Neural progenitor cell (in vitro differentiated cells): ENCODE data around the gene MSANTD4. TPM values are rescaled to one million over a fixed set of nuclear protein-coding genes. Genes with fewer than 3 reads are reported as not detected.
"Not testable (repeated sequence)": the region's sequence is repeated elsewhere in the genome, so short reads cannot be mapped to it uniquely, and the experiment has no call there.

Experiments used
- DNase-seq: peaks from one replicate; pipeline ENCODE4 v3.0.0-alpha.2; 2016; ENCODE audit warnings: low spot score
- H2AFZ ChIP-seq: fragments of 200-600 bp; sonication (generic); replicated peaks from 2 replicates; pipeline ENCODE4 v1.6.1; 2016; ENCODE audit warnings: antibody characterized with exemption
- H3F3A ChIP-seq: fragments of 200-600 bp; sonication (generic); 2 replicates; pipeline ENCODE4 v1.6.1; 2016; ENCODE audit warnings: antibody characterized with exemption, low read depth
- H3K27ac ChIP-seq: fragments of 200-600 bp; sonication (generic); 2 replicates; pipeline ENCODE4 v1.5.1; 2016; ENCODE audit warnings: mild to moderate bottlenecking
- H3K27me3 ChIP-seq: fragments of 200-600 bp; sonication (generic); 2 replicates; pipeline ENCODE4 v1.6.1; 2016; ENCODE audit warnings: mild to moderate bottlenecking, moderate library complexity
- H3K36me3 ChIP-seq: fragments of 200-600 bp; sonication (generic); 2 replicates; pipeline ENCODE4 v1.5.1; 2016
- H3K4me1 ChIP-seq: fragments of 200-600 bp; sonication (generic); 2 replicates; pipeline ENCODE4 v1.6.1; 2016; ENCODE audit warnings: mixed run types
- H3K4me2 ChIP-seq: fragments of 200-600 bp; sonication (generic); 2 replicates; pipeline ENCODE4 v1.6.1; 2016
- H3K4me3 ChIP-seq: fragments of 200-600 bp; sonication (generic); 2 replicates; pipeline ENCODE4 v1.5.1; 2016
- H3K79me2 ChIP-seq: fragments of 200-600 bp; sonication (generic); 2 replicates; pipeline ENCODE4 v1.6.1; 2016; ENCODE audit warnings: low read depth
- H3K9ac ChIP-seq: fragments of 200-600 bp; sonication (generic); 2 replicates; pipeline ENCODE4 v1.6.1; 2016
- H3K9me3 ChIP-seq: fragments of 200-600 bp; sonication (generic); 2 replicates; pipeline ENCODE4 v1.5.1; 2016; ENCODE audit warnings: low read depth
- H4K20me1 ChIP-seq: fragments of 200-600 bp; sonication (generic); 2 replicates; pipeline ENCODE4 v1.6.1; 2016; ENCODE audit warnings: low read depth
- H3K27ac Mint-ChIP-seq: 3 replicates; pipeline ENCODE4 v1.8.0; 2021; ENCODE audit warnings: mixed read lengths
- H3K27me3 Mint-ChIP-seq: 2 replicates; pipeline ENCODE4 v1.8.0; 2022; ENCODE audit warnings: low read depth, mild to moderate bottlenecking, inconsistent platforms, moderate library complexity, mixed read lengths; ENCODE audit not compliant: insufficient read depth
- H3K36me3 Mint-ChIP-seq: 3 replicates; pipeline ENCODE4 v1.8.0; 2021; ENCODE audit warnings: mixed read lengths
- H3K4me1 Mint-ChIP-seq: 3 replicates; pipeline ENCODE4 v1.8.0; 2021; ENCODE audit warnings: mixed read lengths
- H3K4me3 Mint-ChIP-seq: 3 replicates; pipeline ENCODE4 v1.8.0; 2021; ENCODE audit warnings: mild to moderate bottlenecking, moderate library complexity, mixed read lengths
- H3K9me3 Mint-ChIP-seq: 3 replicates; pipeline ENCODE4 v1.8.0; 2020; ENCODE audit warnings: mixed read lengths
- EZH2 ChIP-seq: fragments of 200-600 bp; sonication (generic); IDR thresholded peaks from 2 replicates; pipeline ENCODE4 v1.6.1; 2017; ENCODE audit warnings: antibody characterized with exemption, mild to moderate bottlenecking, moderate library complexity
- EZH2phosphoT487 ChIP-seq: fragments of 200-600 bp; sonication (generic); IDR thresholded peaks from 2 replicates; pipeline ENCODE4 v1.6.1; 2017; ENCODE audit warnings: antibody characterized with exemption
- total RNA-seq: library from RNA; depleted of rRNA; stranded (reverse); fragments of >200 nt; gene quantifications from 2 replicates; pipeline ENCODE4 v1.2.3, GENCODE V29; 2015; ENCODE audit warnings: low replicate concordance
- TF ChIP-seq, protein P1 (sequence below): fragments of 200-600 bp; sonication (generic); IDR thresholded peaks from 2 replicates; pipeline ENCODE4 v1.5.1; 2017; ENCODE audit warnings: antibody characterized with exemption, mild to moderate bottlenecking

Gene MSANTD4
- total RNA-seq, 1 donor from 2014 or later, result 40.3 TPM

DNA sequence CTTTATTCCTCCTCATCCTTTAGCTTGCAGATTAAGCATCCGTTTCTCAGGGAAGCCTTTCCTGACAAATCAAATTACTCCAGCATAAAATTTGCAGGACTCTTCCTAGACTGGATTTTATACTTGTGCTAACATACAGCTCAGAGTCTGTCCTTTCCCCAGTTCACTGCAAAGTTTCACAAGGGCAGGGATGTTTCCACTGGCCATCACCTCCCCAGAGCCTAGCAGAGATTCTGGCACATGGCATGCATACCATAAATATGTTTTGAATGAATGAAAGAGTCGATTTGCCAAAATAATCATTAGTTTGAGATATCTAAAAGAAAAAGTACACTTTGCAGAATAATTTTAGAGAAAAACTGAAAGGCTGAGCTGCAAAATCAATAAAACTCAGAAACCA, 10.6 kb downstream of the MSANTD4 start:
- H3K27me3 Mint-ChIP-seq, result no peaks in the 10 kb centered on the region
- Histone ChIP-seq H3K9ac (no peak overlapping the region), H3K79me2 (peaks cover 82% of the 10 kb centered on the region), H2AFZ (no peak overlapping the region), H3K27me3 (no peaks in the 10 kb centered on the region), H3K36me3 (peaks cover 29% of the 10 kb centered on the region), H4K20me1 (peaks cover 20% of the 10 kb centered on the region), H3K4me3 (no peak overlapping the region), H3K9me3 (no peaks in the 10 kb centered on the region), H3F3A (peaks cover 3% of the 10 kb centered on the region), H3K4me2 (peak overlapping the region; percentile 36), H3K4me1 (peaks cover 25% of the 10 kb centered on the region), H3K27ac (peak overlapping the region; percentile 42)
- peaks cover 18% of the 10 kb centered on the region for H3K4me1 Mint-ChIP-seq
- peaks cover 56% of the 10 kb centered on the region for H3K36me3 Mint-ChIP-seq
- DNase-seq, result no peak
- H3K9me3 Mint-ChIP-seq, result peaks cover 8% of the 10 kb centered on the region
- no peak overlapping the region for H3K4me3 Mint-ChIP-seq
- TF ChIP-seq EZH2phosphoT487, result no peak
- no peak for TF ChIP-seq EZH2
- TF ChIP-seq, protein P1, sequence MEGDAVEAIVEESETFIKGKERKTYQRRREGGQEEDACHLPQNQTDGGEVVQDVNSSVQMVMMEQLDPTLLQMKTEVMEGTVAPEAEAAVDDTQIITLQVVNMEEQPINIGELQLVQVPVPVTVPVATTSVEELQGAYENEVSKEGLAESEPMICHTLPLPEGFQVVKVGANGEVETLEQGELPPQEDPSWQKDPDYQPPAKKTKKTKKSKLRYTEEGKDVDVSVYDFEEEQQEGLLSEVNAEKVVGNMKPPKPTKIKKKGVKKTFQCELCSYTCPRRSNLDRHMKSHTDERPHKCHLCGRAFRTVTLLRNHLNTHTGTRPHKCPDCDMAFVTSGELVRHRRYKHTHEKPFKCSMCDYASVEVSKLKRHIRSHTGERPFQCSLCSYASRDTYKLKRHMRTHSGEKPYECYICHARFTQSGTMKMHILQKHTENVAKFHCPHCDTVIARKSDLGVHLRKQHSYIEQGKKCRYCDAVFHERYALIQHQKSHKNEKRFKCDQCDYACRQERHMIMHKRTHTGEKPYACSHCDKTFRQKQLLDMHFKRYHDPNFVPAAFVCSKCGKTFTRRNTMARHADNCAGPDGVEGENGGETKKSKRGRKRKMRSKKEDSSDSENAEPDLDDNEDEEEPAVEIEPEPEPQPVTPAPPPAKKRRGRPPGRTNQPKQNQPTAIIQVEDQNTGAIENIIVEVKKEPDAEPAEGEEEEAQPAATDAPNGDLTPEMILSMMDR, result no peak
- H3K27ac Mint-ChIP-seq, result no peak overlapping the region

DNA sequence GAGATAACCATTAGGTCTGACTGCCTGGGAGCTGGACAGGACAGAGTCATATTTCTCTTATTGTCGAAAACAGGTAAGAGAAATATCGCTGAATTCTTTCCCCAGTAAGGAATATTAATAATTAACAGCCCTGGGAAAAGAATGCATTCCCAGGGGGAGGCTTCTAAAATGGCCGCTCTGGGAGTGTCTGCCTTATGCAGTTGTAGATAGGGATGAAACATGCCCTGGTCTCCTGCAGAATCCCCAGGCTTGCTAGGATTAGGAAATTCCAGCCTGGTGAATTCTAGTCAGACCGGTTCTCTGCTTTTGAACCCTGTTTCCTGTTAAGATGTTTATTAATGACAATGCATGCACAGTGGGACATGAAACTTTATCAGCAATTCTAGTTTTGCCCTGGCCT, 18.9 kb downstream of the MSANTD4 start:
- H3K4me1 Mint-ChIP-seq, H3K4me3 Mint-ChIP-seq, H4K20me1 ChIP-seq, H3K27me3 ChIP-seq, H3K27ac ChIP-seq, H2AFZ ChIP-seq, H3K27ac Mint-ChIP-seq, H3K4me1 ChIP-seq, H3K4me2 ChIP-seq, DNase-seq, H3K9ac ChIP-seq, H3K27me3 Mint-ChIP-seq, H3K9me3 ChIP-seq, H3K4me3 ChIP-seq, H3F3A ChIP-seq: not testable (repeated sequence)
- H3K36me3 ChIP-seq, result peaks cover 14% of the 10 kb centered on the region
- Mint-ChIP-seq H3K36me3 (peaks cover 57% of the 10 kb centered on the region), H3K9me3 (peaks cover 22% of the 10 kb centered on the region)
- H3K79me2 ChIP-seq, result peaks cover 23% of the 10 kb centered on the region

DNA sequence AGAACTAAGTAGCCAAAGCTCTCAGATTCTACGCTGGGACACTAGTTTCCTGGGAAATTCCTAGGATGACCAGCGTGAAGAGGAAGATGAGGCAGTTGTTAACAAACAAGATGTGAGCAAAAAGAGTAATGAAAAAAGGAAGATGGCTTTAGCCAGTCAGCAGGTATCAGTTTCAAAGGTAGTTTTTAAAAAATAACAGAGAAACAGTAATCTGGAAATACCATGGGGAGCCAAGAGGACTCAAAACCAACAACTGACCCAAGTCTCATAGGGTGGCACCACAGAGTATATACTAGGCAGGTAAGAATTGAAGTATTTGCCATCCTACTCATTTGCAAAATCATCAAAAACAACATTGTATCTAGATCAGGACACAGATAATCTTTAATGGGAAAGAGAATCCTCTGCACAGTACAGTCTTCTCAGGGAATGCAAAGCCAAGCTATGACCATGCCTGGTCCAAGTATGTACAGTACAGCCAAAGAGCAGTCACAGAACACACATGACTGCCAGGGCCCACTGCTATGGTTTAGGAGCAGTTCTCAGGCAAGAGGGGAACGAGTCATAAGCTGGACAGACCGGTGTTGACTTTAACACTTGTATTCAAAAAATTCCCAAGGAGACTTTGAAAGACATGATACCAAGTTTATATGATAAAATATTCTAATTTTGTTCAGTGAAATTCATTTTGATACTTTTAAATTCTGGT, 20.6 kb downstream of the MSANTD4 start:
- no peak for DNase-seq
- H3K27me3 ChIP-seq, result no peaks in the 10 kb centered on the region
- Mint-ChIP-seq H3K27me3 (no peaks in the 10 kb centered on the region), H3K27ac (no peak overlapping the region), H3K9me3 (peaks cover 18% of the 10 kb centered on the region), H3K4me1 (no peaks in the 10 kb centered on the region), H3K4me3 (no peak overlapping the region), H3K36me3 (peaks cover 43% of the 10 kb centered on the region)
- H3K27ac ChIP-seq, result no peak overlapping the region
- H3K9ac ChIP-seq, result no peak overlapping the region
- TF ChIP-seq, protein P1, result no peak
- H3K4me1 ChIP-seq, result no peaks in the 10 kb centered on the region
- no peak overlapping the region for H3K4me3 ChIP-seq
- H2AFZ ChIP-seq, result no peak overlapping the region
- H3F3A ChIP-seq, result no peaks in the 10 kb centered on the region
- peaks cover 11% of the 10 kb centered on the region for H3K79me2 ChIP-seq
- H3K36me3 ChIP-seq, result peaks cover 7% of the 10 kb centered on the region
- no peak overlapping the region for H3K4me2 ChIP-seq
- H3K9me3 ChIP-seq, result no peaks in the 10 kb centered on the region
- H4K20me1 ChIP-seq, result peaks cover 4% of the 10 kb centered on the region

DNA sequence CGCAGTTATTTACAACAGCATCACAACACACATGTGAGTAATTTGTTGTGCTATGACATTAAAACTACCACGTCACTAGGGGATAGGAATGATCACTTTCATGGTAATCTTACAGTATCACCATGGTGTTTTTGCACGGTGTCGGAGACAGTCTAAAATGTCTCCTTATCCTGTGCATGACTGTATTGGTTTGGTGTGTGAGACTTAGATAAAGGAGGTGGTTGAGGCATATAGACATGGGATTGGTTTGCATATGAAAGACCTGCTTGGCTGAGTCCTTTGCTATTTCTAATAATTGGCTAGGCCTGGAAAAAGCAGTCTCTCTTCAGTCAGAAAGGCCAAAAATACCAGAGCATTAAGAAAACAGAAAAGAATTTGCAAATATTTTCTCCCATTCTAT, 30.2 kb downstream of the MSANTD4 start:
- Histone ChIP-seq H3K36me3 (no peaks in the 10 kb centered on the region), H3K9me3 (no peaks in the 10 kb centered on the region), H2AFZ (no peak overlapping the region), H3K4me3 (no peak overlapping the region), H3K27ac (no peak overlapping the region), H3K9ac (no peak overlapping the region), H3K79me2 (no peaks in the 10 kb centered on the region), H3K4me1 (no peaks in the 10 kb centered on the region), H4K20me1 (no peaks in the 10 kb centered on the region), H3F3A (no peaks in the 10 kb centered on the region), H3K4me2 (no peak overlapping the region), H3K27me3 (no peaks in the 10 kb centered on the region)
- Mint-ChIP-seq H3K4me1 (no peaks in the 10 kb centered on the region), H3K4me3 (no peak overlapping the region), H3K27ac (no peak overlapping the region), H3K36me3 (peaks cover 15% of the 10 kb centered on the region), H3K9me3 (peaks cover 10% of the 10 kb centered on the region), H3K27me3 (no peaks in the 10 kb centered on the region)
- TF ChIP-seq, protein P1, result no peak
- no peak for TF ChIP-seq EZH2phosphoT487
- no peak for TF ChIP-seq EZH2
- no peak for DNase-seq
